ENCODE results near the gene GSC2.
"Not testable (repeated sequence)": the region's sequence is repeated elsewhere in the genome, so short reads cannot be mapped to it uniquely, and the experiment has no call there.

GRCh38 chr22:19156109-19156508 lies 6.0 kb upstream of the GSC2 start:
- TF ChIP-seq POLR2A, CTCF (IDR thresholded peaks at IDR 0.05): not testable (repeated sequence)

Data from right lobe of liver (tissue), 4 donors.